Effector memory CD8-positive, alpha-beta T cell (primary cell): Measurements from ENCODE around the gene CCDC78.
A peak's percentile ranks its signal among the peaks of the same experiment; 100 is the strongest.

Source experiments
- ATAC-seq: fragments of 150-1000 bp; cut with Tn5 transposase; replicated peaks from 2 replicates; pipeline ENCODE4 v1.10.0; 2021; ENCODE audit warnings: mild to moderate bottlenecking, moderate library complexity
- DNase-seq, 3 experiments: peaks; one replicate each; pipeline ENCODE4 v3.0.0; 2021
- H3K27ac Mint-ChIP-seq, 2 donors: one replicate each; pipeline ENCODE4 v1.8.0; 2022; ENCODE audit warnings: mild to moderate bottlenecking in 2 of 2, mixed read lengths in 2 of 2, moderate library complexity in 2 of 2
- H3K27me3 Mint-ChIP-seq, 2 donors: one replicate each; pipeline ENCODE4 v1.8.0; 2022; ENCODE audit warnings: mixed read lengths in 2 of 2
- H3K36me3 Mint-ChIP-seq: one replicate; pipeline ENCODE4 v1.8.0; 2022; ENCODE audit warnings: mild to moderate bottlenecking, moderate library complexity, mixed read lengths; ENCODE audit not compliant: insufficient read depth
- H3K4me1 Mint-ChIP-seq, 2 donors: one replicate each; pipeline ENCODE4 v1.8.0; 2022; ENCODE audit warnings: low read depth in 2 of 2, mixed read lengths in 2 of 2
- H3K4me3 Mint-ChIP-seq, 2 donors: one replicate each; pipeline ENCODE4 v1.8.0; 2022; ENCODE audit warnings: mild to moderate bottlenecking in 2 of 2, mixed read lengths in 2 of 2, moderate library complexity in 2 of 2
- H3K9me3 Mint-ChIP-seq, 2 donors: one replicate each; pipeline ENCODE4 v1.8.0; 2022; ENCODE audit warnings: mixed read lengths in 2 of 2

CCDC78 gene

DNA sequence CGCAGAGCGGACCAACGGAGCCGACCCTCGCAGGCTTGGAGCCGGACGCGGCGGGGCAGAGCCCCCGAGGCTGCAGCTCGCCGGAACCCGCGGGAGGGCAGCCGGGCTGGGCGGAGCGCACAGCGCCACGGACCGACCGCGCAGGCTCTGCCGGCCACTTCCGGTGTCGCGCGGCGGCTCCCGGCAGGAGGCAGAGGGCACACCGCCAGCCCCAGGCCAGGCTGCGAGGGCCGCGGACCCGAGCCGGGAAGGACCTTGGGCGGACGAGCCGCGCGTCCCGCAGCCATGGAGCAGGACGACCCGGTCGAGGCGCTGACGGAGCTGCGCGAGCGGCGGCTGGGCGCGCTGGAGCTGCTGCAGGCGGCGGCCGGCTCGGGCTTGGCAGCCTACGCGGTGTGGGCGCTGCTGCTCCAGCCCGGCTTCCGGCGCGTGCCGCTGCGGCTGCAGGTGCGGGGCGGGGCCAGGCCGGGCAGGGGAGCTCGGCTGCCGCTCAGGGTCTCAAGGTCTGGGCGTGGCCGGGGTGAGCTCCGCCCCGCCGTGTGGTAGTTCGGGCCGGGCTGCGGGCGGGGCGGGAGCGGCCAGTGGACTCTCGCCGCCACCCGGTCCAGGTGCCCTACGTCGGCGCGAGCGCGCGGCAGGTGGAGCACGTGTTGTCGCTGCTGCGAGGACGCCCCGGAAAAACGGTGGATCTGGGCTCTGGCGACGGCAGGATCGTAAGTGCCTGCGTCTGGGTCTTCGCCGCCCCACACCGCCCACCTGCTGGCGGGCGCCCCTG lies 5.1 kb downstream of the CCDC78 start, which contains the start of gene ANTKMT:
ANTKMT (plus strand) TSS at position 157 of the 775 bp plus-strand sequence; CDS start at position 286, 129 bp downstream.
- H3K27ac Mint-ChIP-seq = peak within 1 kb of the TSS; percentile 69 to 83
- peaks cover 18% of the 10 kb centered on the region for H3K36me3 Mint-ChIP-seq
- no peaks in the 10 kb centered on the region for H3K9me3 Mint-ChIP-seq
- DNase-seq (peak; percentile 67 to 79 (median 73)), ATAC-seq (peak; percentile 75)
- peaks cover 19 to 22% of the 10 kb centered on the region in 2 donors for H3K4me1 Mint-ChIP-seq
- peaks cover 0 to 5% of the 10 kb centered on the region in 2 donors for H3K27me3 Mint-ChIP-seq
- H3K4me3 Mint-ChIP-seq = peak within 1 kb of the TSS; percentile 84 to 85

DNA sequence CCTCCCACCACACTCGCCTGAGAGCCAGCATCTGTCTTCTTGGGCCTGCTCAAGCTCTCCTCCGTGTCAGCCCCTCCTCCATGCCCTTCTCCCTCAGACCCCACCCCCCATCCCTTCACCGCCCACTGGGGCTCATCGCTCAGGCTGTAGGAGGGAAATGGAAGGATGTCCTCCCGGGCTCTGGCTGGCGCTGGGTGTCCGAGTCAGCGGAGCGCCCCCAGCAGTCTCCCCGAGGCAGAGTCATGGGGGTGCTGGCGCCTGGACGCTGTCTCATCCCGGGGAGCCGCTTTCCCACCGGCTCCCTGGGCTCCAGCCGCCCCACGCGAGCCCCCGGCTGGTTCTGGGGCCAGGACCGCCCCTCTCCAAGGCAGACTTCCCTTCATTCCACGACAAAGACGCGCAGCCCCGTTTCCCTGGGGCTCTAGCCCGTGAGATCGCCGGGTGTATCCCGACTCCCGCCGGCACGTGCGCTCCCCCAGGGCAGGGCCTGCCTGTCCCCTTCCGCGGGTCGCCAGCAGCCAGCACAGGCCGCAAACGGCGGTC lies 5.7 kb downstream of the CCDC78 start:
- Mint-ChIP-seq H3K27me3 (peaks cover 0 to 8% of the 10 kb centered on the region in 2 donors), H3K27ac (peak overlapping the region; percentile 69 to 71), H3K9me3 (no peaks in the 10 kb centered on the region), H3K36me3 (peaks cover 18% of the 10 kb centered on the region), H3K4me3 (peak overlapping the region; percentile 84 to 85), H3K4me1 (peaks cover 19 to 22% of the 10 kb centered on the region in 2 donors)
- DNase-seq (no peak), ATAC-seq (peak; percentile 5)

DNA sequence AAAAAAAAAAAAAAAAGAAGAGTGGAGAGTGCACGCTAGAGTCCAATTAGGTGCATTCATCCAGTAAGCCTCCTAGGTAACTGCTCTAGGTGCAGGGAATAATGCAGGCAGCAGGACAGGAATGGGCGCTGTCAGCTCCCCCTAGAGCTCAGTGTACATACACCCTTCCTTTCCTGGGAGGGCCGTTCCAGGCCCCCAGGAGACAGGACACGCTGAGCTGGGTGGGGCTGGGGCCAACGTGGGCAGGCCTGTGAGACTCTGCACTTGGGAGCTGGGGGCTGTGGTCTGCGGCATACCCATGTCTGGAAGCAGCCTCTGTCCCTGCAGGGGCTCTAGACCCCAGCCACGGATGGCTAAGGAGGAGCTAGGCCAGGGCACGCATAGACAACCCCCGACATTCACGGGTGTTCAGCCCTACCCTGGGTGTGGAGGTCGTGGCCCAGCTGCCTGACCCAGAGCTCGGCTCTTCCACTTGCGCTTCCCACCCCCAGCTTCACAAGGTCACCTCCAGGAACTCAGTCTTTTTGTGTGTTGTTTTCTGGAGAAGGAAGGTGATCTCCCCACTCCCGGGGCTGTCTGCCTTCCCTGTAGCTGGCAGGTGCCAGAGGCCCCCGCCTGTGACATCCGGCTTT lies 6.3 kb downstream of the CCDC78 start:
- Mint-ChIP-seq H3K27ac (peak overlapping the region; percentile 69 to 71), H3K4me1 (peaks cover 18 to 19% of the 10 kb centered on the region in 2 donors), H3K36me3 (peaks cover 18% of the 10 kb centered on the region), H3K27me3 (peaks cover 0 to 8% of the 10 kb centered on the region in 2 donors), H3K9me3 (no peaks in the 10 kb centered on the region), H3K4me3 (peak overlapping the region; percentile 84 to 85)
- DNase-seq (no peak), ATAC-seq (no peak)

DNA sequence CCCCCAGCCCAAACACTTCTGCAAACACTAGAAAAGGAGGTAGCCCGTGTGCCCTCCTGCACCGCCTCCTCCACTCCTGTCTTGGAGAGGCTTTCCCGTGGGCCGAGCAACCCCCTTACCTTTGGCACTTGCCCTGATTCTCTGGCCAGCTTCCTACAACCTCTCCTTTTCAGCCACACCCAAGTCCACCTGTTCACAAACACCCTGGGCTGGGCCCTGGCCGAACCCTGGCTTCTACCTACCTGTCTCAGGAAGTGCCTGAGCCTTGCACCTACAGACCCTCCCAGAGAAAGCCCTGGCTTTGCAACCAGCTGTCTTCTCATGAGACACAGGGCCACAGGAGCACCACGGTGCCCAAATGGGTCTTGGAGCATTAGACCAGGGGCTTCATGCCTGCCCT lies 7.3 kb downstream of the CCDC78 start:
- Mint-ChIP-seq H3K27ac (peak overlapping the region in 1 of 2 donors; percentile 68), H3K4me1 (peaks cover 18 to 19% of the 10 kb centered on the region in 2 donors), H3K27me3 (peaks cover 0 to 8% of the 10 kb centered on the region in 2 donors), H3K9me3 (no peaks in the 10 kb centered on the region), H3K4me3 (peak overlapping the region; percentile 84 to 85), H3K36me3 (peaks cover 15% of the 10 kb centered on the region)
- ATAC-seq (no peak), DNase-seq (no peak)

DNA sequence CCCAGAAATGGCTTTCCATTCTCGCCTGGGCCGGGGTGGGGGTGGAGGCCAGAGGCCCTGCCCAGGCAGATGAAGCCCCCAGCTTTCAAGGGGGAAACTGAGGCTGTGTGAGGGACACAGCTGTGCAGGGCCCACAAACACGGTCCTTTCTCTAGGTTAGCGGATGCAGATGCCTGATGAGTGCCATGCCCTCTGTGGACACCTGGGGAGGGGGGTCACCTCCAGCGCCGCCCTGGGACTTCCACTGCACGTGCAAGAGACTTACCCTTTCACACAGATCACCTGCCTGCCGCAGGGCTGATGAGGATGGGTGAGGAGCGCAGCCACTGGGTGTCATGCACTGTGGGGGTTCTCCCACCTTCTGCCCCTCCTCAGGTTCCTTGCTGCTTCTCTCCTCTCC lies 7.9 kb downstream of the CCDC78 start:
- Mint-ChIP-seq H3K4me3 (no peak overlapping the region), H3K27me3 (peaks cover 0 to 8% of the 10 kb centered on the region in 2 donors), H3K4me1 (peaks cover 18 to 19% of the 10 kb centered on the region in 2 donors), H3K9me3 (no peaks in the 10 kb centered on the region), H3K36me3 (peaks cover 17% of the 10 kb centered on the region), H3K27ac (no peak overlapping the region)
- no peak for DNase-seq
- ATAC-seq = no peak

DNA sequence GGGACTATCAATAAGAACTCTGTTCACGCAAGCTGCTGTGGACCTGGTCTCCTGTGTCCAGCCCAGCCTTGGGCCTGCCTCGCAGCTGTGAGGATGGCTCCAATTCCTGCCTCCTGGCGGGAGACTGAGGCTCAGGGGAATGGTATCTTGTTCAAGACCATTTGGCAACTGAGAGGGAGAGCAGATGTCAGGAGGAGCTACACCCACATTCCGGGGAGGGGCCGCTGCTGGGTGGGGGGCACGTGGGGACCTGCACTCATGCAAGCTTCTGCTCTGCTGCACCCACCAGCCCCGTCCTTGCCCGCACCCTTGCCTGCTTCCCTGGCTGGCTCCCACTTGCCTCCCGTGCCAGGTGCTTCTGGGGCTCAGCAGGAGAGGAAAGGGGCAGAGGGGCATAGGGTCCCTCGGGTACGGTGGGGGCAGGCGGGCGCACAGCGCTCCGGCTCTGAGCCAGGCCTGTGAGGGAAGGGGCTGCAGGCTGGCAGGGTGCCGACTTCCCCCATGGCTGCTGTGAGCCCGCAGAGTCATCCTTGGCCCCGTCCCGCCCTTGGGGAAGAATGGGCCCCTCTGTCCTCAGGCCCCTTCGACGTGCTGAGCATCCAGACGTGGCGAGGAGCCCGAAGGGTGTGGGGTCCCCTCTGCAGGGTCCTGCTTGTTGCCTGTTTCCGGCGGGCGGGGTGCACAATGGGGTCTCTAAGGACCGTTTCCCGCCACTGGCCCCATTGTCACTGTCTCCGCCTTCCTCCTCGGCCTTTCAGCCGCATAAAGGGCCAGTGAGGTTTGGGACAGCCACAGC lies 8.6 kb downstream of the CCDC78 start:
- H3K4me1 Mint-ChIP-seq = peaks cover 17 to 19% of the 10 kb centered on the region in 2 donors
- no peak for ATAC-seq
- peaks cover 17% of the 10 kb centered on the region for H3K36me3 Mint-ChIP-seq
- no peaks in the 10 kb centered on the region for H3K9me3 Mint-ChIP-seq
- H3K4me3 Mint-ChIP-seq = no peak overlapping the region
- H3K27ac Mint-ChIP-seq = no peak overlapping the region
- DNase-seq = no peak
- peaks cover 0 to 8% of the 10 kb centered on the region in 2 donors for H3K27me3 Mint-ChIP-seq

DNA sequence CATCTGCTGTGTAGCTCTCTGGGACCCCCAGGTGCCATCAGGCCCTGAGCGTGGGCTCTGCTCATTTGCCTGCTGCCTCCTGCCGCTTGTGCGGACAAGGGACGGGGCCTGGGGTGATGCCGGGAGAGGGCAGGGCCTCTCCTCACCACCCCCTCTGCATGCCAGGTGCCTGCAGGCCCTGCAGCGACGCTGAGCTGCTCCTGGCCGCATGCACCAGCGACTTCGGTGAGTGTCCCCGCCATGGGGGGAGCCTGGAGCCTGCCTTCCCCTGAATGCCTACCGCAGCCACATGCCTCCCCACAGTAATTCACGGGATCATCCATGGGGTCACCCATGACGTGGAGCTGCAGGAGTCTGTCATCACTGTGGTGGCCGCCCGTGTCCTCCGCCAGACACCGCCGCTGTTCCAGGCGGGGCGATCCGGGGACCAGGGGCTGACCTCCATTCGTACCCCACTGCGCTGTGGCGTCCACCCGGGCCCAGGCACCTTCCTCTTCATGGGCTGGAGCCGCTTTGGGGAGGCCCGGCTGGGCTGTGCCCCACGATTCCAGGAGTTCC lies 9.4 kb downstream of the CCDC78 start:
- no peak for DNase-seq
- ATAC-seq = no peak
- Mint-ChIP-seq H3K4me1 (peaks cover 15 to 17% of the 10 kb centered on the region in 2 donors), H3K27me3 (peaks cover 0 to 8% of the 10 kb centered on the region in 2 donors), H3K36me3 (peaks cover 13% of the 10 kb centered on the region), H3K4me3 (peak overlapping the region; percentile 56 to 65), H3K9me3 (no peaks in the 10 kb centered on the region), H3K27ac (no peak overlapping the region)

DNA sequence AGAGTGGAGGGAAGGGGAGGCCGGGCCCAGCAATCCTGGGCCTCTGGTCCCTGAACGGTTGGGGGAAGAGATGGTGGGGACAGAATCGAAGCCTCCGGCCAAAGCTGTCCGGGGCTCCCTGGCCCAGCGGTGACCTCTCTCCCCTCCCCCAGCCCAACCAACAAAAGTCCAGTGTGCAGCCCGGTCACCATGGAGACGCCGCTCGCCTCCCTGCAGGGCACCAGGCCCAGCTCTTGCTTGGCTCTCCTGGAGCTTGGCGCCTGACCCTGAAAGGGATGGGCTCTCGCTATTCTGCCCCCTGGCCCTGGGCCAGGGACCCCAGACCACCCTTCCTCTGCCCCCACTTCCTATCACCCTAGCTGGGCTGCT lies 10.1 kb downstream of the CCDC78 start:
- Mint-ChIP-seq H3K4me3 (peak overlapping the region; percentile 56 to 65), H3K9me3 (no peaks in the 10 kb centered on the region), H3K27ac (no peak overlapping the region), H3K27me3 (peaks cover 0 to 11% of the 10 kb centered on the region in 2 donors), H3K4me1 (peaks cover 15 to 16% of the 10 kb centered on the region in 2 donors), H3K36me3 (peaks cover 10% of the 10 kb centered on the region)
- ATAC-seq (no peak), DNase-seq (no peak)

DNA sequence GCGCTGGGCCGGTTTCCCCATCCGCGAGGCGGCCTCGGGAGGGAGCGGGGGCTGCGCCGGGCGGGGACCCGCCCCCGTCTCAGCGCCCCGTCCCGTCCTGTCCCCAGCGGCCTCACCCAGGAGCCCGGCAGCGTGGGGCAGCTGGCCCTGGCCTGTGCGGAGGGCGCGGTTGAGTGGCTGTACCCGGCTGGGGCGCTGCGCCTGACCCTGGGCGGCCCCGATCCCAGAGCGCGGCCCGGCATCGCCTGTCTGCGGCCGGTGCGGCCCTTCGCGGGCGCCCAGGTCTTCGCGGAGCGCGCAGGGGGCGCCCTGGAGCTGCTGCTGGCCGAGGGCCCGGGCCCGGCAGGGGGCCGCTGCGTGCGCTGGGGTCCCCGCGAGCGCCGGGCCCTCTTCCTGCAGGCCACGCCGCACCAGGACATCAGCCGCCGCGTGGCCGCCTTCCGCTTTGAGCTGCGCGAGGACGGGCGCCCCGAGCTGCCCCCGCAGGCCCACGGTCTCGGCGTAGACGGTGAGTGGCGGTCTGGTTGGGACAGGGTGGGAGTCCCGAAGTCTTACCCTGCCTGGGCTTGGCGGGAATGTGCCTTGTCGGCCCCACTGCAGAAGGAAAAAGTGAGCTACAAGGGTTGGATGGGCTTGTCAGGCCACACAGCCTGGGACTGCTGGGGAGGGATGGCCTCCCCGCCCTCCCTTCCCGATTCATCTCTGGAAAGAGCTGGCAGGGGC lies 10.6 kb downstream of the CCDC78 start:
- Mint-ChIP-seq H3K36me3 (peaks cover 9% of the 10 kb centered on the region), H3K4me3 (peak overlapping the region; percentile 56 to 65), H3K27me3 (peaks cover 0 to 16% of the 10 kb centered on the region in 2 donors), H3K27ac (no peak overlapping the region), H3K9me3 (no peaks in the 10 kb centered on the region), H3K4me1 (peaks cover 15 to 16% of the 10 kb centered on the region in 2 donors)
- DNase-seq (no peak), ATAC-seq (peak; percentile 14)

DNA sequence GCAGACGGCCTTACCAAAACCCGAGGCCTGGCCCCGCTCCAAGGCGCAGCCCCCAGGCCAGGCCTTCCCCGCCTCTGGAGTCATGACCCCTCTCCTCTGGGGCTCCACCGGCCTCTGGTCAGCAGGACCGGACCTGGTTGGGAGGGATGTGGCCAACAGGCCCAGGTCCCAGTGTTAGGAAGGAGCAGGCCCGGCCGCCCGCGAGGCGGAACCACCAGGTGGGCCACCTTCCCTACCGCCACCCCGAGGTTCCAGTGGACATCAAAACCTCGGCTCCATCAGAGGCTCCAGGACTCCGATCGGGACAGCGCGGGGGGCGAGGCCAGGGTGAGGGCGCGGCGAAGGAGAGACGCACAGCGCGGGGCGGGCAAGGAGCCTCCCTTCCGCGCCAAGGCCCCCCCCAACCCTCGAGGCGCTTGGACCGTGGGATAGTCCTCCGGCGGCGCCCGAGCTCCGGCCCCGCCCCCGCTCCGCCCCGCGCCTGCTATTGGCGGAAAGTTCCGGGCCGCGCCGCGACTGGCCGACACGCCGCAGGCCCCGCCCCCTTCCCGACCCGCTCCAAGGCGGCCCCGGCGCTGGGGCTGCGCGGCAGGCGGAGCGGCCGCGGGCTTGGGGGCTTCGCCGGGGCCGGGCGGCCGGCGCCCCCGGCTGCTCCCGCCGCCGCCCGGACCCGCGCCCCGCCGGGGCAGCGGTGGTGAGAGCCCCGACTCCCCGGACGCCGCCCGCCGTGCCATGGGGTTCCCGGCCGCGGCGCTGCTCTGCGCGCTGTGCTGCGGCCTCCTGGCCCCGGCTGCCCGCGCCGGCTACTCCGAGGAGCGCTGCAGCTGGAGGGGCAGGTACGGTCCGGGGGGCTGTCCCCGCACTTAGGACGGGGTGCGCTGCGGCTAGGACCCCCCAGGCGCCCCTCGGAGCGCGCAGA lies 11.4 kb downstream of the CCDC78 start, which contains the start of gene METRN:
METRN (plus strand) TSS at position 561 of the 919 bp plus-strand sequence; CDS start at position 733, 172 bp downstream.
- Mint-ChIP-seq H3K27me3 (peaks cover 0 to 24% of the 10 kb centered on the region in 2 donors), H3K9me3 (no peaks in the 10 kb centered on the region), H3K4me3 (peak within 1 kb of the TSS; percentile 56 to 65), H3K36me3 (peaks cover 2% of the 10 kb centered on the region), H3K4me1 (peaks cover 10 to 11% of the 10 kb centered on the region in 2 donors), H3K27ac (no peak within 1 kb of the TSS)
- DNase-seq = peak; percentile 86 to 89 (median 88)
- ATAC-seq = peak; percentile 89

DNA sequence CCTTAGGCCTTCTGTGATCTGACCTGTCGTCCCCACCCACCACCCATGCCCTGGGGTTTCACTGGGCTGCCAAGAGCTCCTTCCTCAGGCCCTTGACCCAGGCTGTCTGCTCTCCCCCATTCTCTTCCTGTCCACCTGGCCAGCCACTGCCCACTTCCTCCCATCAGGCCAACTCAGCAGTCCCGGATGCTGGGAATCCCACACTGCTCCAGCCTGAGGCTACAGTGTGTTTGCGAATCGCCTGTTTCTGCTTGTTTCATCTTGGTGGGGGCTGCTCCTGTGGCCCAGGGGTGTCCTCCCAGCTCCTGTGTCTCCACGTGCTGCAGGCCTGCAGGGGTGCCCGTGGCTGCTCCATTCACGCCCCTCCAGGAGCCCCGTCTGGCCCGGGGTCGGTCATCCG lies 12.2 kb downstream of the CCDC78 start:
- no peak for ATAC-seq
- H3K4me3 Mint-ChIP-seq = peak overlapping the region in 1 of 2 donors; percentile 3
- no peaks in the 10 kb centered on the region for H3K9me3 Mint-ChIP-seq
- H3K27me3 Mint-ChIP-seq = peaks cover 7 to 32% of the 10 kb centered on the region in 2 donors
- no peak for DNase-seq
- no peak overlapping the region for H3K27ac Mint-ChIP-seq
- H3K36me3 Mint-ChIP-seq = peaks cover 2% of the 10 kb centered on the region
- H3K4me1 Mint-ChIP-seq = peaks cover 6 to 8% of the 10 kb centered on the region in 2 donors
